GM21723 (cell line): Measurements from ENCODE around the gene SLC9C2.
"Not testable (repeated sequence)": the region's sequence is repeated elsewhere in the genome, so short reads cannot be mapped to it uniquely, and the experiment has no call there.

Experiments used
- ATAC-seq: cut with Tn5 transposase; IDR thresholded peaks from one replicate; pipeline ENCODE4 v1.9.1; 2021; ENCODE audit warnings: mild to moderate bottlenecking, moderate library complexity; ENCODE audit not compliant: unreplicated experiment

Gene SLC9C2, protein sequence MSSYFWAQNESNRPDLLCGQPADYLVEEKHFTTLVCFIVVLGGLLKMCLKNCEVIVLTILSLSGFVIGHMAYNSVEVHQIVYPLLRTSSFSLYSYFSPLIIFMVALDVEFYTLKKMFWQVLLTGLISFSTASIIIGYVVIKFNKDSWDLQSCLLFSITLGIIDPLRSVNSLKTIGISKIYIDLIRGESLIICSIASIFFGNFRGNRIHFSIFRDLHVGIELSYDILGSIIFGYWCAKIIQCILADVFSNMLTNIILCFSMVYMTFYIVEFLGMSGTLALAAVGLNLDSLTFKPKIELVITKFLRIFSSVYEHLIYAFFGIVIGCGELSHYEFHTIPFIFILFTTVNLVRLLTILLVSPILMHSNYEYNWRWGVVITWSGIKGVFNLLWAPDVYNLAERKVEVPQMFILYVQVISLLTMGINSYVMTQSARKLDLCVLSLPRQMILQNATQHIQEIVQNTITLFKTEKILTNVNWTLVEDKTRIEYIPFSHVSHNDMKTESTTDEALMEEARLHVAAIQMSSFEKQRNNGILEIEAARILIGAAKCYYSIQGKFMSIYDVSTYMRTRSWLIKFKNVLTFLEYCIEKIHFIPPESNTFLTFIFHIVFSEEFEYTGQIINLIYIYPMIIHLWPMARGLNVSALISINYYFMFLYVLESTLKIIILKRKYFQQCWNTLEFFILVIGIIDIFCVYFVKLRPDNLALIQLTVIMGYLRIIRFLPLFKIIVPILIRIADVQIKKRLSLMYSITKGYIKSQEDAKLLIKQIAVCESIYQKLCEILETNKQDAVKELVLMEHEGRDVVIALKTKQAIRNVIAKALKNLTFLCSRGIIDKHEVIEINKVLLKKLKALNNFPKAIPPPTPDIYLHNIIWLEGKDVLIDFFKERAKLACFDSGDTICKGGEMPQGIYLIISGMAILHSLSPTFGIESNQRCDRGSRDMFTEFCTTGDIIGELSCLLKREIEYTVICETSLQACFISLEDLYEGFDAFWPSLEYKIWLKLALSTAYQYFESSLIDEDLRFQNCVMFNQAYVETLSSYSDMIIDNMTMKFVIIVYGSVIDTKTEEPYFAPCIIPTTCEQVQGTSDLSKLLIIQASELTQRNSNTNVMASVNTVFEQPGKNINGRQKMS

DNA sequence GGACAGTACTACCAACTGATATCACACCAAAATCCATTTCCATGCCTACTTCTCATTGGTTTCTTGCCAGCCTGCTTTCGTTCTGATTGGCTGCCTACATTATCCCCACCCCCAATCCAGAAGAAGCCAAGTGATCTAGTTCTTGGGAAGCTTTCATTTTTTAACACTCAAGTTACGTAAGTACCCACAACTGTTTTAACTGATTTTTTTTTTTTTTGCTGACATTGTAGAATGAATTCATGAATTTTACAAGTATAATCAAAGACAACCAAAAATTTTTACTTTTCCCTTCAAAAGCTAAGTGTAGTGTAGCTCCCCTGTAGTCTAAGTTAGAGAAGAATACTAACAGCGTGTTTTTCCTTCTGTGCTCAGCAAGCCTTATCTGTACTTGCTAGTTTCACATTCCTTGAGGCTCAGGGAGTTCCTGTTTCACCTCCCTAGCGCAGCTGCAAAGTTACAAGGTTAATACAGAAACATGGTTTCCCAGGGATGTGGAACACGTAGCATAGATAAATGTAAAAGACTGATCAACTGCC, at the start of gene SLC9C2:
Gene SLC9C2, minus strand, starts transcription at position 17 of the 536 bp plus-strand sequence. CDS start 1,296 bp downstream, outside the sequence.
- no peak for ATAC-seq

DNA sequence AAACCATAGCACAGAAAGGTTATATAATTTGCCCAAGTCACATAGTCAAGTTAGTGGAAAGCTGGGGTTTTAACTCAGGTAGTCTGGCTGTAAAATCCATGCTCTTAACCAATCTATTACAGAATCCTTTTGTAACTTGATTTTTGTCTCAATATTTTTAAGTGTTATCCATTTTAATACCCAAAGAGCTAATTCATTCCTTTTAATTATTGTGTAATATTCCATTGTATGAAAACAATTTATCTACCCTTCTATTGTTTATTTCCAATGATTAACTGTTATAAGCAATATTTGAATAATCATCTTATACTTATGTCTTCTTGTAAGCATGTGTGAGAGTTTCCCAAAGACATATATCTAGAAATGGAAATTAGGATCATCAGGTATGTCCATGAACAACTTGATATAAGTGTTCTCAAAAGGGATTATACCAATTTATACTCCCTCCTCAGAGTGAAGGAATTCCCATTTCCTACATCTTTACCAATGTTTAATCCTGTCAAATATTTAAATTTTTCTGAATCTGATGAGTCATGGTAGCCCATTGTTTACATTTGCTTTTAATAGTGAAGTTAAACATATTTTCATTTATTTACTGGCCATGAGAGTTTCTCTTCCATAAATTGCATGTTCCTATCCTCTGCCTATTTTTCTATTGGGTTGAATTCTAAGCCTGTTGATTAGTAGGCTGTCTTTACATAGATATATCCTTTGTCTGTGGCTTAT, 46.2 kb upstream of the SLC9C2 start:
- ATAC-seq = no peak

DNA sequence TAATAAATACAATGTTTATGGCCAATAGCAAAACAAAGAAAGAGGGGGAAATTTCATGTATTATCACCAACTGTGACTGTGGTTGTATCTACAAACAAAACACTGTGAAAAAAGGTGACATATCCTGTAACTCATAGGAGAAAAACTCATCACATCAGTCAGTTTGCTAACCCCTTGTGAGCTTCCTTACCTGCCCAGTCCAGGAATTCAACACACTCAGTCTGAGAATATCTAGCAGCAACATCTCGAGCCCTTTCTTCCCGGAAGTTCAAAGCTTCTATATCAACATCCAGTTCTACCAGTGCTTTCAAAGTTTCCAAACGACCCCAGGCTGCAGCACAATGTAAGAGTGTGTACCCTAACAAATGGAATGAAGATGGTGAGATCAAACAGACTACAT, 43.8 kb upstream of the SLC9C2 start:
- no peak for ATAC-seq

DNA sequence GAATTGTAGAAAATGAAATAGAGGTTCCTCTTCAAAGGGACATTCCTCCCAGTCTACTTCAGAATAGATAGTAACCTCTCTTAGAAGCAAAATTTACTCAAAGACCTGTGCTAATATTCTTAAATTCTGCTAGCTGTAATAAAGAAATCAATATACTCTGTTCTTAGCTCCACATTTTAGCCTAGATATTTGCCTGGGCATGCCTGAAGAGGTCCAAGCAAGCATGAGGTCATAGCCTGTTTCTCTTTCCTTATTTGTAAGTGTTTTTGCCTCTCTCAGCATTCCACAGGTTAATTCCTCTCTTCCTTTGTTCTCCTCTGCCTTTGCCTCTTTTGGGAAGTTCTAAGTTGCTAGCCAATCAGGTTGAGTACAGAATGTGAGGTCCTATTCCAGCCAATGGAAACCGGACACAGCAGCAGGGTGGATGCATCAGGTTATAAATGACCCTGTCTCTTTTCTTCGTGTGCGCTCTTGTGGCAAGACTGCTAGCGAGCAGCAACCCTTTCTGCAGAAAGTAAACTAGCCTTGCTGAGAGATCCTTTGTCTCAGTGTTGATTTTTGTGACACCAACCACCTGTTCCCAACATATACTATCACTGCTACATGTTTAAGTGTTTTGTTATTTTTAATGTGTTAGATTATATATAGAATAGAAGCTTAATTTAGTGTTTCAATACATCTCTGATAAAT, 39.7 kb upstream of the SLC9C2 start:
- not testable (repeated sequence) for ATAC-seq

DNA sequence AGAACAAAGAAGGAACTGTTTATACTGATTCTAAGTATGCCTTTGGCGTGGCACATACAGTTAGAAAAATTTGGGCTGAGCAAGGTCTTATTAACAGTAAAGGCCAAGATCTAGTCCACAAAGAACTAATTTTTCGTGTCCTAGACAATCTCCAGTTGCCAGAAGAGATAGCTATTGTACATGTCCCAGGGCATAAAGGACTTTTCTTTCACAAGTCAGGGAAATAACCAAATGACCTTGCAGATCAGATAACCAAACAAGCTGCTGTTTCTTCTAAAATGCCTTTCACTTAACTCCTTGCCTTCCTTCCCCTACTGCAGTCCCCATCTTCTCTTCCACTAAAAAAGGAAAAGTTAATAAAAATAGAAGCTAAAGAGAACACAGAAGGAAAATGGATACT, 36.2 kb upstream of the SLC9C2 start:
- ATAC-seq = no peak

DNA sequence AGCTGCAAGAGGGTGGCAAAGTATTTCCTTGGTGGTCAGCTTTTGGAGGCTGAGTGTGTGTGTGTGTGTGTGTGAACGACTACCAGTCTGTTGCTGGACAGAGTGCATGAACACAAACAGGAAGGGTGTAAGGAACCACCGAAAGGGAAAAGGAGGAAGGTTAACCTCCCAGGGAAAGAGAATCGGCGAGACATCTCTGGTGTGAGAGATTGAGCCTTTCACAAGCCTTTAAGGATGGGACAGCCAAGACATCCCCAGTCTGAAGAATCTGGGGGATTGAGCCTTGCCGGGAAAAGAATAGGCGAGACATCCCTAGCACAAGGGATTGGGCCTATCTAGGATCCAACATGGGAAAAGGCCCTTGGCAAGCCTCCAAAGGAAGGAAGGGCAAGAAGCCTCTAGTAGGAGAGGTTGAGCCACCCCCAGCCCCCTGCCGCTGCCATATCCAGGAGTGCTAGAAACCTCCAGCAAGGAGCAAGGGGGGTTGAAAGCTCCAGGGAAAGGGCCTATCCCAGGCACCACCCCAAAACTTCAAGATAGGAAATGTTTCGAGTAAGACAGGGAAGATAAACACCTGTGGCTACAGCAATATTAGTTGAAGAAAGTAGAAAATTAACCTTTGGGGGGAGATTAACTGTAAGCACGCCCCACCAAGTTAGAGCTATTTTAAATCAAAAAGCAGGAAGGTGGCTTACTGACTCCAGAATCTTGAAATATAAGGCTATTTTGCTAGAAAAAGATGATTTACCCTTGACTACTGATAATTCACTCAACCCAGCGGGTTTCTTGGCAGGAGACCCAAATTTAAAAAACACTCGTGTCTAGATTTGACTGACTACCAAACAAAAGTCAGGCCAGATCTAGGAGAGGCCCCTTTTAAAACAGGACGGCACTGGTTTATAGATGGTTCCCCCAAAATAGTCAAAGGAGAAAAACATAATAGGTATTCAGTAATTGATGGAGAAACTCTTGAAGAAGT, 35.5 kb upstream of the SLC9C2 start:
- no peak for ATAC-seq

DNA sequence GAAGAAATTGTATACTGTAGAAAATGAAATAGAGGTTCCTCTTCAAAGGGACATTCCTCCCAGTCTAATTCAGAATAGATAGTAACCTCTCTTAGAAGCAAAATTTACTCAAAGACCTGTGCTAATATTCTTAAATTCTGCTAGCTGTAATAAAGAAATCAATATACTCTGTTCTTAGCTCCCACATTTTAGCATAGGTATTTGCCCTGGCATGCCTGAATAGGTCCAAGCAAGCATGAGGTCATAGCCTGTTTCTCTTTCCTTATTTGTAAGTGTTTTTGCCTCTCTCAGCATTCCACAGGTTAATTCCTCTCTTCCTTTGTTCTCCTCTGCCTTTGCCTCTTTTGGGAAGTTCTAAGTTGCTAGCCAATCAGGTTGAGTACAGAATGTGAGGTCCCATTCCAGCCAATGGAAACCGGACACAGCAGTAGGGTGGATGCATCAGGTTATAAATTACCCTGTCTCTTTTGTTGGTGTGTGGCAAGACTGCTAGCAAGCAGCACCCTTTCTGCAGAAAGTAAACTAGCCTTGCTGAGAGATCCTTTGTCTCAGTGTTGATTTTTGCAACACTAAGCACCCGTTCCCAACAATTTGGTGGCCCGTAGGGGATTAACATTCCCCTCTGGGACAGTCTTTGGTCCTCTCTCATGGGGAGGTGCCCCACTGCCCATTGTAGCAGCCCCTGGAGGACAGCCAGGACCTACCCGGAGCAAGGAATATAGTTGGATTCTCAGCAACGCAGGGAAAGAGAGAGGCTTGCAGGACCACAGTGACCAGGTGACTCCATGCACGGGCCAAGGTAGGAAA, 34.6 kb upstream of the SLC9C2 start:
- not testable (repeated sequence) for ATAC-seq

DNA sequence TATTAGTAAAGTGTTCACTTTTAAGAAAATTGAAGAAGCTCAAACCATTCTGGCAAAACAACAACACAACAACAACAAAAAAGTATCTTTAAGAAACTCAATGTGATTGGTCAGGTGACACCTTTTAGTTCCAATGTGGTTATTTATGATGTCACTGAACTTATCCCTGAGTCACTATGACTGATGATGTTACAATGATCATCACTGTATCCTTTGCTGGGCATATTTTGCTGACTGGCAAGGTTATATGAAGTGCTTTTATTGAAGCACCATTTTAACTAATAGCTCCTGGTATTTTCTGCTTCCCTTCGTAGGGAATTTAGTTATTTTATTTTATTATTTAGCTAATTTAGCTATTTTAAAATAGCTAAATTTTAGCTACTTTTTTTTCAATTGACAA, 32.2 kb upstream of the SLC9C2 start, which contains the start of gene TEX50:
Gene TEX50, plus strand, starts transcription at position 223 of the 400 bp plus-strand sequence. CDS start 184 bp downstream, outside the sequence.
- ATAC-seq = no peak

DNA sequence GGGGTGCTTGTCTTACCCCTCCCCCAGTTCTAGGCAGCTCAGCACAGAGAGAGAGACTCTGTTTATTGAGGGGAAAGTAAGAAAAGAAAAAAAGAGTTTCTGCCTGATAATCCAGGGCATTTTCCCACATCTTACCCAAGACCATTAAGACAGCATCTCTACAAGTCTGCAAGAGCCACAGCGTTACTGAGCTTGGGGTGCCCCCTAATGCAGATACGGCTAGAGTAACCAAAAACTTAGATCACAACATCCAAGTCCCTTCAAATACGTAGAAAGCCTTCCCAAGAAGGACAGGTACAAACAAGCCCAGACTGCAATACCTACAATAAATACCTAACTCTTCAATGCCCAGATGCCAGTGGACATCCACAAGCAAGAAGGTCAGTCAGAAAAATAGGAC, 26.0 kb upstream of the SLC9C2 start:
- no peak for ATAC-seq

DNA sequence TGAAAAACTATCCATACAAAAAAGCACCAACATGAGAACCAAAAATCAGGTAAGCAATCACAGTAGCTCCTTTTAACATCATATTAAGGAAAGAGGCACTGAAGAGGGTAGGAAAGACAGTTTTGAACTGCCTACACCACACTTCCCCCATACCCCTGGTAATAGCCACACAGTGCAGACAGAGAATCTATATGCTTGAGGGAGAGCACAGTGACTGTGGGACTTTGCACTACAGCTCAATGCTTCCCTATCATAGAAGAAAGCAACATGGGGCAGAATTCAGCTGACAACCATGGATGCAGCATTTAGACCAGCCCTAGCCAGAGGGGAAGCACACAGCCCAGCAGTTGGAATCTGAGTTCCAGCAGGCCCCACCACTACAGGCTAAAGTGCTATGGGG, 24.4 kb upstream of the SLC9C2 start:
- ATAC-seq = no peak

DNA sequence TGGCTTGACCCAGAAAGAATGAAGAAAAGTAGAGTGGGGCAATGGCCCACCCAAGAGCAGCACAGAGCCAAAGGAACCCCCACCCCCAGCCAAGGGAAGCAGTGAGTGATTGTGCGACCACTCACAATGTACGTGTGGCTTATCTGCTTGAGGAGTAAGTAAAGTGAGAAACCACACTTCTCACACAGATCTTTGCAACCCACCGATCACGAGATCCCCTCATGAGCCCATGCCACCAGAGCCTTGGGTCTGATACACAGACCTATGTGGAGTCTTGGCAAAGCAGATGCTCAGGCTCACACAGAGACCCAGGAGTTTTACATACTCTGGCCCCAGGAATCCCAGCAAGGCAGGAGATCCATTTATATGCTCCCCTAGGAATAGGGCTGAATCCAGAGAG, 14.0 kb upstream of the SLC9C2 start:
- ATAC-seq = no peak

DNA sequence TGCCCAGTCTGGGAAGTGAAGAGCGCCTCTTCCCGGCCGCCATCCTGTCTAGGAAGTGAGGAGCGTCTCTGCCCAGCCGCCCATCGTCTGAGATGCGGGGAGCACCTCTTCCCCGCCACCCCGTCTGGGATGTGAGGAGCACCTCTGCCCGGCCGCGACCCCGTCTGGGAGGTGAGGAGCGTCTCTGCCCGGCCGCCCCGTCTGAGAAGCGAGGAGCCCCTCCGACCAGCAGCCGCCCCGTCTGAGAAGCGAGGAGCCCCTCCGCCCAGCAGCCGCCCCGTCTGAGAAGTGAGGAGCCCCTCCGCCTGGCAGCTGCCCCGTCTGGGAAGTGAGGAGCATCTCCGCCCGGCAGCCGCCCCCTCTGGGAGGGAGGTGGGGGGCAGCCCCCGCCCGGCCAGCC, 10.2 kb upstream of the SLC9C2 start:
- not testable (repeated sequence) for ATAC-seq

DNA sequence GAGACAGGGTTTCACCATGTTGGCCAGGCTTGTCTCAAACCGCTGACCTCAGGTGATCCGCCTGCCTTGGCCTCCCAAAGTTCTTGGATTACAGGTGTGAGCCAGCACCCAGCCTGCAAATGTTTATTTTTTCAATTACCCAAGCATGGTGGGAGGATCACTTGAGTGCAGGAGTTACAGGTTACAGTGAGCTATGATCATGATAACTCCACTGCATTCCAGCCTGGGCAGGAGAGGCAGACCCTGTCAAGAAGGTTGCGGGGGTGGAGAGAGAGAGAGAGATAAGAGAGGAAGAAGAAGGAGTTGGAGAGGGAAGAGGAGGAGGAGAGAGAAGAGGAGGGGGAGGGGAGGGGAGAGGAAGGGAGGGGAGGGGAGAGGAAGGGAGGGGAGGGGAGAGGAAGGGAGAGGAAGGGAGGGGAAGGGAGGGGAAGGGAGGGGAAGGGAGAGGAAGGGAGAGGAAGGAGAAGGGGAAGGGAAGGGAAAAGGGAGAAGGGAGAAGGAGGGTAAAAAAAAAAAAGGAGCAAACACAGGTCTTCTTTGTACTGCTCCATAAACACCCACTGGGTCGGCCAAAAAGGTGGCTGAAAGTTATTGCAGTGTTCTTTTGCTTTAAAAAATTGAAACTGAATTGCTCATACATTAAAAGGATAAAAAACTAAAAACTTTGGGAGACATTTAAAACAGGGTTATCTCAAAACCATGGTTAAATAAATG, 5.8 kb upstream of the SLC9C2 start:
- no peak for ATAC-seq

DNA sequence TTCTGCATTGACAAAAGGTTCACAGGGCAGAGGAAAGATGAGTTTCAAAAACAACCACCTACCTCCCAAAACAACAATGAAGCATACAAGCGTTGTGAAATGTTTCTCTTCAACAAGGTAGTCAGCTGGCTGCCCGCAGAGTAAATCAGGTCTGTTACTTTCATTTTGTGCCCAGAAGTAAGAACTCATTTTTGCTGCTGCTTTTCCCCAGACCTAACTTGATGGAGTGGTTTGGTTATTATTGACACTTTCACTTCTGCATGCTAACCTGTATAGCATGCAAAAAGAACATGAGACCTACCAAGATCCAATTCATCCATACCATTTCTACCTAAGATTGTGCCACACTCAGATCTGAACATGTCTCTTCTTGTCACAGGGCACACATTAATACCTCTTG, 1.3 kb downstream of the SLC9C2 start:
- peak; percentile 85 for ATAC-seq

DNA sequence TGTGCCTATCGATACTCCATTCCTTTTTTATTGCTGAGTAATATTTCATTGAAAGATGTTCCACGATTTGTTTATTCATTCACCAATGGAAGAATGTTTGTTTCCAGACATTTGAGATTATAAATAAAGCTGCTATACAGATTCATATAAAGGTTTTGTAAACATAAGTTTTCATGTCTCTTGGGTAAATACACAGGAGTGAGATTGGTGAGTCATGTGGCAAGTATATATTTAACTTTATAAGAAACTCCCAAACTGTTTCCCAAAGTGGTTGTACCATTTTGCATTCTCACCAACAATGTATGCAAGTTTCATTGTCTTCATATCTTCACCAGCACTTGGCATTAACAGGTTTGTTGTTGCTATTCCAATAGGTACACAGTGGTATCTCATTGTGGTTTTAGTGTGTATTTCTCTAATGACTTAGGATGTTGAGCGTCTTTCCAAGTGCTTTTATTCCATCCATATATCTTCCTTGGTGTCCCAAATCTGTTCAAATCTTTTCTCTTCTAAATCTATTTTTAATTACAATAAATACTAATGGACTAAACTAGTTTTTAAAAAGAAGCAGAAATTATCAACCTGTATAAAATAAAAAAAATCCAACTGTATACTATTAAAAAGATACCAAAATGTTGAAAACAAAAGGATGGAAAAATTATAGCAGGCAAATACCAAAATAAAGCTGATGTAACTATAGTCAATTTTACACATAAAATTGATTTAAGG, 6.6 kb downstream of the SLC9C2 start:
- no peak for ATAC-seq

DNA sequence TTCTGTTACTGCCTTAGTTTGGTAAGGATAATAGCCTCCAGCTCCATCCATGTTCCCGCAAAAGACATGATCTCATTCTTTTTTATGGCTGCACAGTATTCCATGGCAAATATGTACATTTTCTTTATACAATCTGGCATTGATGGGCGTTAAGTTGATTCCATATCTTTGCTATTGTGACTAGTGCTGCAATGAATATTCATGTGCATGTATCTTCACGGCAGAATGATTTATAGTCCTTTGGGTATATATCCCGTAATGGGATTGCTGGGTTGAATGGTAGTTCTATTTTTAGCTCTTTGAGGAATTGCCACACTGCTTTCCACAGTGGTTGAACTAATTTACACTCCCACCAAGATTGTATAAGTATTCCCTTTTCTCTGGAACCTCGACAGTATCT, 11.7 kb downstream of the SLC9C2 start:
- ATAC-seq = not testable (repeated sequence)
